Stimulated activated CD8-positive, alpha-beta memory T cell treated with anti-CD3 and anti-CD28 coated beads, Interleukin-4, amount 100 ng/mL, for 1 hour (primary cell): ENCODE results near the gene BBS5.
"Not testable (repeated sequence)": the region's sequence is repeated elsewhere in the genome, so short reads cannot be mapped to it uniquely, and the experiment has no call there.

Experiments used
- DNase-seq, 2 donors: peaks; one replicate each; pipeline ENCODE4 v3.0.0-alpha.2; 2020; ENCODE audit warnings: low read depth in 2 of 2, low spot score in 1 of 2

The BBS5 gene

GRCh38 chr2:169485650-169486138 lies 6.4 kb downstream of the BBS5 start:
- DNase-seq, result no peak

GRCh38 chr2:169486487-169486886 lies 7.2 kb downstream of the BBS5 start:
- DNase-seq, result no peak

- no peak for DNase-seq
Measured at GRCh38 chr2:169490834-169491233, 11.5 kb downstream of the BBS5 start.

- DNase-seq, result no peak
Measured at GRCh38 chr2:169491378-169491777, 12.1 kb downstream of the BBS5 start.

GRCh38 chr2:169493360-169493759 lies 14.1 kb downstream of the BBS5 start:
- DNase-seq, result no peak

GRCh38 chr2:169495310-169495928 lies 16.1 kb downstream of the BBS5 start:
- DNase-seq, result no peak

GRCh38 chr2:169504651-169505050 lies 25.4 kb downstream of the BBS5 start:
- no peak for DNase-seq

DNA sequence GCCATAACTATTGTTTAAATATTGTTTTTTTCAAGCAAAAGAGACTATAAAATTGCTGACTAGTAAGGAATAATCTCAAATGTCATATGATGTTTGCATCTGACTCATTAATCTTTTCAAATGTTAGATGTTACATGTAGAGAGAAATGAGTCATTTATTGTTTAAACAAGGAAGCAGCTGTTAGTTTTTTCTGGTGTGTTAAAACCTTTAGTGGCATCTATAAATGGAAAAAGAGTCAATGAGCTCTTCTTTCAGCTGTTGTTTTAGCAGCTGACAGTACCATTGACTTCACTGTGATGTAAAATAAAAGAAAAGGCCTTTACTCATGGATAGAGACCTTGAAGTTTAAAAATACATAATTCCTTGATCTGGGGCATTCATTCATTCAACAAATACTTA lies 28.4 kb downstream of the BBS5 start:
- no peak for DNase-seq

DNA sequence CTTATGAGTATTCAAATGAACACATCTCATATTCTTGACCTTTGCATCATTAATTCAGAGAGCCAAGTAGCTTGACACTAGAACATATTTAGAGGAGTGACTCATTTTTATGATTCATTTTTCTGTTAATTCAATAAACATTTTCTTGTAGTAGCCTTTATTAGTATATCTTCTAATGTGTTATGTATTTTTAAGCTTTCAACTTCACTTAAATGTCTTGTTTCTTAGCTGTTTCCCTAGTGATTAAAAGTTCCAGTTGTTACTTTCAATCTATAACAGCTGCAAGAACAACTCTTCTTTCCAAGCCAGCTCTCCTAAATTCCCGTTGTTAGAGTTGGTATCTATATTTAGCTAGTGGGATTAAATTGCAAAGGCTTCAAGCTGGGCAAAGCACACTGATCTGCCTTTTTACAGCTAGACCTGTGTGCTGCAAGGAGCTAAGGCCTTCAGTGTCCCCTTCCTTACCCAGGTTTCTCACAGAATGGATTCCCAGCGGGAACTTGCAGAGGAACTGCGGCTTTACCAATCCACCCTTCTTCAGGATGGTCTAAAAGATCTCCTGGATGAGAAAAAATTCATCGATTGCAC lies 30.1 kb downstream of the BBS5 start, which contains the start of gene KLHL41:
Gene KLHL41 (plus strand): TSS at position 405 of the 588 bp plus-strand sequence. CDS start 77 bp downstream, at position 482.
- DNase-seq, result no peak

DNA sequence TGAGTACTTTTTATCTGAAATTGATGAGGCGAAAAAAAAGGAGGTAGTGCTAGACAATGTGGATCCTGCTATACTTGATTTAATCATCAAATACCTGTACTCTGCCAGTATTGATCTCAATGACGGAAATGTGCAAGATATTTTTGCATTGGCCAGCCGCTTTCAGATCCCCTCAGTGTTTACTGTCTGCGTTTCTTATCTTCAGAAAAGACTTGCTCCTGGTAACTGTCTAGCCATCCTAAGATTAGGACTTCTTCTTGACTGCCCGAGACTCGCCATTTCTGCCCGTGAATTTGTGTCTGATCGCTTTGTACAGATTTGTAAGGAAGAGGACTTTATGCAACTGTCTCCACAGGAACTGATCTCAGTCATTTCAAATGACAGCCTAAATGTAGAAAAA lies 30.7 kb downstream of the BBS5 start:
- DNase-seq, result no peak

- no peak for DNase-seq
Measured at GRCh38 chr2:169510496-169510895, 31.2 kb downstream of the BBS5 start.

GRCh38 chr2:169511818-169512217 lies 32.5 kb downstream of the BBS5 start:
- no peak for DNase-seq

DNA sequence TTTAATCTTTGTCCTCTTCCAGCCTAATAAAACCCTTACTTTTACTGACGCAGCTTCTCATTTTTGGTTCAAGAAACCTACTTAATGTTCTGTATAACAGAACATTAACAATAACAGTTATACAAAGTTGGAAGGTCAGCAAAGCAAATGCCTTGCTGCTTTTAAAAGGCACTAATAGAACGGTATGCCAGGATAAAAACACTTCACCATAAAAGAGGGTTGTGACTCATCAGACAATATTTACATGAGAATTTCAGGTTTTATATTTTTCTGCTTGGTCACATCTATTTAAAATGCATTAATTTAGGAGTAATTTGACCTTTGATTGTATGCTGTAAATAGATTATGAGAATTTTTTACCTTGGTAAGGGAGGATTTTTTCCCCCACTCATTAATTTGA lies 33.2 kb downstream of the BBS5 start:
- DNase-seq, result no peak

DNA sequence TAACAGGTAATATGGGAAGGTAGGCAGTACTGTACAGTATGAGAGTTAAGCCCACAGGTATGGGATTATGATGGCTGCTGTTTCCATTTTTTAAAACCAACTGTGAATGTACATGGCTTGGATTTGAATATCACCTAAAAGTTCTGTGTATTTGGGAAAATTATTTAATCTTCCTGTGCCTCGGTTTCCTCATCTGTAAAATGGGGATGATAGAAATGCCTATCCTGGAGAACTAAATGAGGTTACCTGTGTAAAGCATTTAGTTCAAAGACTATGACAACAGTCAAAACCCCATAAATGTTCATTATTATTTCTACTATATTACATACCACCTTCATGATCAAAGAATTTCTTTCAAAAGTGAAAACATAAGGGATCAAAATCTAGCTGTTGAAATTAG lies 33.8 kb downstream of the BBS5 start:
- DNase-seq, result no peak

GRCh38 chr2:169513926-169514325 lies 34.6 kb downstream of the BBS5 start:
- no peak for DNase-seq

- DNase-seq, result not testable (repeated sequence)
Measured at GRCh38 chr2:169514758-169515157, 35.5 kb downstream of the BBS5 start.

GRCh38 chr2:169516488-169516995 lies 37.2 kb downstream of the BBS5 start:
- not testable (repeated sequence) for DNase-seq

GRCh38 chr2:169520896-169521295 lies 41.6 kb downstream of the BBS5 start:
- DNase-seq, result no peak

DNA sequence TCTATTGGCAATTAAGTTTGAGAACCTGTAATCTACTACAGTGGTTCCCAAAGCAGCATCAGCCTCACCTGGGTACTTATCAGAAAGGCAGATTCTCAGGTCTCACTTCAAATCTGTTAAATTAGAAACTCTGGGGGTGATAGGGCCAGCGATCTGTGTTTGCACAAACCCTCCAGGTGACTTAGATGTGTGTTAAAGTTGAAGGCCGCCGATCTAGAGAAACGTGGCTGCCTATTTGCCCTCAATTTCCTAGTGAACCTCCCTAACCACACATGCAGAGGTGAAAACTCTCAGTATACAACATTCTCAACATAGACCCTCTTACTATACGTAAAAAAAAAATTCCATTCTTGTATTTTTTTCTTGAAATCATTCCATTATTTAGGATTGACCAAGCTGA lies 44.4 kb downstream of the BBS5 start:
- DNase-seq, result no peak

DNA sequence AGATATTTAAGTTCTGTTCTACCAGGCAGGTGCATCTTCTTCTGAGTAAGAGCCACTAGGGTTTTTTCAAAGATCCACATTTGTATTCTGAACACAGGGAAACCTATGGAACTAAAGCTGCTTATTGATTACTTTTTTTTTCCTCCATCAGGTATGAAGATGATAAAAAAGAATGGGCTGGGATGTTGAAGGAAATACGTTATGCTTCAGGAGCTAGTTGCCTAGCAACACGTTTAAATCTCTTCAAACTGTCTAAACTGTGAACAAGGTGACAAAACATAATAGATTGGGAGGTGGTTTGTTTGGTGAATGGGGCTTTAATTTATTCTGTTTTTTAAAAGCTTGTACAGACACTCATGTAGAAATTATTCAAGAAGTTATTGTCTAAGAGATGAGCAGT lies 46.1 kb downstream of the BBS5 start:
- no peak for DNase-seq

GRCh38 chr2:169526451-169526850 lies 47.2 kb downstream of the BBS5 start:
- no peak for DNase-seq

- peak; percentile 31 to 53 for DNase-seq
Measured at GRCh38 chr2:169528271-169528701, 49.0 kb downstream of the BBS5 start.

DNA sequence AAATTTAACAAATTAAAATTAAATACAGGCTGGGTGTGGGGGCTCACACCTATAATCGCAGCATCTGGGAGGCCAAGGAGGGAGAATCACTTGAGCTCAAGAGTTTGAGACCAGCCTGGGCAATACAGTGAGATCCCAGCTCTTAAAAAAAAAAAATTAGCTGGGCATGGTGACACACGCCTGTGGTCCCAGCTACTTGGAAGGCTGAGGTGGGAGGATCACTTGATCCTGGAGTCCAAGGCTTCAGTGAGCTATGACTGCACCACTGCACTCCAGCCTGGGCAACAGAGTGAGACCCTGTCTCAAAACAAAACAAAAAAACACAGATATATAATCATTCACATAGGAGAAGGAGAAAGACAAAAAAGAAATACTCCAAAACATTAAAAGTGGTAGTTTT lies 60.2 kb downstream of the BBS5 start:
- DNase-seq, result not testable (repeated sequence)
